ENCODE data around the gene SH2D2A. TPM values are rescaled to one million over a fixed set of nuclear protein-coding genes. Genes with fewer than 3 reads are reported as not detected.

Gene SH2D2A
- polyA plus RNA-seq, 1 of the 3 experiments (the other 2 are of a cell fraction), result not detected

DNA sequence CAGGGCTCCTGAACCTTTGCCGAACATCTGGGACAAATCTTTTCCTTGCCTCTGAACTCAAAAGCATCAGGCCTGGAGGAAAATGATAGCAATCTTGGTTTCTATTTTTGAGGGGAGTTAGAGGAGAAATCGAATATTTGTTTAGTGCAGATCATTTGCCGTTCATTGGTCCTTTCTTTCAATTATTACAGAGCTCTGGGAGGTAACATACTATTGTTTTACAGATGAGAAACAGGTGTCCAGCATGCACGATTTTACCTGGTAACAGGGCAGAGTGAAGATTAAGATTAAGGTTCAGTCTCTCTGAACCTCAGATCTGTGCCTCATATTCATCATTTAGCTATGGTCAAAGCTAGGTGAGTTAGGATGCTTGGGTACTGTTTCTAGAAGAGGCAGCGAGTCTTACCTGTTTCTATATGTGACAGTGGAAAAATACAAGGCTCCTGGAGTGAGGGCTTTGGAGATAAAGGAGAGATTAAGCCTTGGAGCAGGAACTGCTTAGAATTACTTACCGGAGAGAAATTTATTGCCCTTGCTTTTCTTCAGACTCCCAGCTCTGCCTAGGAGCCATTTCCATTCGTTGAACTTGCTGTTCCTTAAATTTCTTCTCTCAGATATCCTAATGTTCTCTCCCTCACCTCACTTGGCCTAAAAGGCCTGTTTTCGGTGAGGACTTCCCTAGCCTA is 47.9 kb downstream of the SH2D2A start:
- Histone ChIP-seq H3K4me1 (ENCODE audit: control insufficient read depth in 1 of 2, insufficient read depth in 2 of 2, low read depth in 1 of 2, low read length in 1 of 2) (peaks cover 29 to 35% of the 10 kb centered on the region in 2 experiments; a peak in 3 of 4 replicates), H4K20me1 (ENCODE audit: insufficient read depth) (peaks cover 27% of the 10 kb centered on the region), H3K27ac (ENCODE audit: low read depth in 2 of 2, low read length in 1 of 2) (peak overlapping the region; percentile 77 to 90; a peak in 3 of 4 replicates), H3K4me2 (peak overlapping the region; percentile 89), H3K9me3 (no peaks in the 10 kb centered on the region), H3K79me2 (ENCODE audit: insufficient read depth) (peaks cover 76% of the 10 kb centered on the region), H3K9me2 (no peaks in the 10 kb centered on the region), H3K9ac (peak overlapping the region; percentile 95), H3F3A (replicated peaks; ENCODE audit: insufficient read depth) (no peaks in the 10 kb centered on the region), H2AFZ (ENCODE audit: low read depth) (no peak overlapping the region), H3K4me3 (ENCODE audit: low read depth in 2 of 2, low read length in 1 of 2) (peak overlapping the region; percentile 72 to 86), H3K36me3 (replicated peaks in 1 of 2; ENCODE audit: control insufficient read depth in 1 of 2, insufficient read depth in 2 of 2, low read length in 1 of 2) (peaks cover 19 to 22% of the 10 kb centered on the region in 2 experiments), H3K27me3 (ENCODE audit: insufficient read depth) (no peaks in the 10 kb centered on the region)
- DNase-seq, result no peak
- ChIA-PET CTCF (interaction anchor here (0.6 to 9.5 kb wide), 15 partner anchors 28 to 383 kb away, joined by 3 to 64 read pairs (median 6); partner anchors contain the start of genes INSRR, ISG20L2, METTL25B and NES), POLR2A (interaction anchor here (1.5 to 3.9 kb wide), 3 partner anchors 17 to 79 kb away, joined by 4 to 26 read pairs (median 6); partner anchors contain the start of genes HDGF and MRPL24)
- TF ChIP-seq EP300 (IDR thresholded peaks at IDR 0.05; ENCODE audit: borderline replicate concordance in 1 of 2, low read depth in 1 of 2, low read length in 1 of 2), result no peak
- TF ChIP-seq GABPA (IDR thresholded peaks at IDR 0.05; ENCODE audit: low read depth), result 0 out of 2 replicates have a peak, but pooled peaks have one; percentile 19
- 27% methylated on average over 8 of the region's 8 CpGs for WGBS (ENCODE audit: low lambda C conversion rate)

DNA sequence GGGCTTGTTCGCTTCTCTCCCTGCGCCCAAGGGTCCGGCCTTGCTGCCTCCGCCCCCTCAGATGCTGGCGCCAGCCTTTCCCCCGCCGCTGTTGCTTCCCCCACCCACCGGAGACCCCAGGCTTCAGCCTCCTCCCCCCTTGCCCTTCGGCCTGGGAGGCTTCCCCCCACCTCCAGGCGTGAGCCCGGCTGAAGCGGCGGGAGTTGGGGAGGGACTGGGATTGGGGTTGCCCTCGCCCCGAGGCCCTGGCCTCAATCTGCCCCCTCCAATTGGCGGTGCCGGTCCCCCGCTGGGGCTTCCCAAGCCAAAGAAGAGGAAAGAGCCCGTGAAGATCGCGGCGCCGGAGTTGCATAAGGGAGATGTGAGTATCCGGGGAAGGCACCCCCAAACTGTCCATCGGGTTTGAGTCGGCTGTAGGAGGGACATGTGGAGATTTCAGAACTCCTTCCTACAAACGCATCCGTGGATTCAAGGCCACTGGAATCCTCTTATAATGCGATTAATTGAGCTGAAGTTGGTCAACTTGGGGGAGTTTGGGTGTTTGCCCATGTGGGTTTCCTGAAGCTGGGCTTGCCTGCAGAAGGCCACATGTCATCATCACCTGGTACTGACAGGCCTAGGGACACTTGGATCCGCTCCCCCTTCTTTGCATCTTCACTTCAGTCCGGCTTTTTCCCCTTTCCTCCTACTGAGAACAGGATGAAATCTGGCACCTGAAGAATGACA is 48.6 kb downstream of the SH2D2A start:
- Histone ChIP-seq H3K9me3 (no peaks in the 10 kb centered on the region), H3K4me1 (ENCODE audit: control insufficient read depth in 1 of 2, insufficient read depth in 2 of 2, low read depth in 1 of 2, low read length in 1 of 2) (peaks cover 28 to 30% of the 10 kb centered on the region in 2 experiments; a peak in 3 of 4 replicates), H3K9me2 (no peaks in the 10 kb centered on the region), H4K20me1 (ENCODE audit: insufficient read depth) (peaks cover 21% of the 10 kb centered on the region), H3F3A (replicated peaks; ENCODE audit: insufficient read depth) (no peaks in the 10 kb centered on the region), H3K4me2 (peak overlapping the region; percentile 89), H3K4me3 (ENCODE audit: low read depth in 2 of 2, low read length in 1 of 2) (peak overlapping the region; percentile 72 to 86), H3K27ac (ENCODE audit: low read depth in 2 of 2, low read length in 1 of 2) (peak overlapping the region; percentile 77 to 90), H2AFZ (ENCODE audit: low read depth) (no peak overlapping the region), H3K9ac (peak overlapping the region; percentile 95), H3K36me3 (replicated peaks in 1 of 2; ENCODE audit: control insufficient read depth in 1 of 2, insufficient read depth in 2 of 2, low read length in 1 of 2) (peaks cover 18 to 19% of the 10 kb centered on the region in 2 experiments), H3K79me2 (ENCODE audit: insufficient read depth) (peaks cover 69% of the 10 kb centered on the region), H3K27me3 (ENCODE audit: insufficient read depth) (no peaks in the 10 kb centered on the region)
- DNase-seq, result peak; percentile 63
- ChIA-PET POLR2A (interaction anchor here (1.0 to 3.9 kb wide), 5 partner anchors 16 to 79 kb away, joined by 3 to 27 read pairs (median 6); partner anchors contain the start of genes HDGF and MRPL24), CTCF (interaction anchor here (1.0 to 9.5 kb wide), 13 partner anchors 21 to 383 kb away, joined by 3 to 64 read pairs (median 4); partner anchors contain the start of genes INSRR, ISG20L2, METTL25B and NTRK1)
- 3% methylated on average over 14 of the region's 31 CpGs for WGBS (ENCODE audit: low lambda C conversion rate)
- TF ChIP-seq, protein P1, sequence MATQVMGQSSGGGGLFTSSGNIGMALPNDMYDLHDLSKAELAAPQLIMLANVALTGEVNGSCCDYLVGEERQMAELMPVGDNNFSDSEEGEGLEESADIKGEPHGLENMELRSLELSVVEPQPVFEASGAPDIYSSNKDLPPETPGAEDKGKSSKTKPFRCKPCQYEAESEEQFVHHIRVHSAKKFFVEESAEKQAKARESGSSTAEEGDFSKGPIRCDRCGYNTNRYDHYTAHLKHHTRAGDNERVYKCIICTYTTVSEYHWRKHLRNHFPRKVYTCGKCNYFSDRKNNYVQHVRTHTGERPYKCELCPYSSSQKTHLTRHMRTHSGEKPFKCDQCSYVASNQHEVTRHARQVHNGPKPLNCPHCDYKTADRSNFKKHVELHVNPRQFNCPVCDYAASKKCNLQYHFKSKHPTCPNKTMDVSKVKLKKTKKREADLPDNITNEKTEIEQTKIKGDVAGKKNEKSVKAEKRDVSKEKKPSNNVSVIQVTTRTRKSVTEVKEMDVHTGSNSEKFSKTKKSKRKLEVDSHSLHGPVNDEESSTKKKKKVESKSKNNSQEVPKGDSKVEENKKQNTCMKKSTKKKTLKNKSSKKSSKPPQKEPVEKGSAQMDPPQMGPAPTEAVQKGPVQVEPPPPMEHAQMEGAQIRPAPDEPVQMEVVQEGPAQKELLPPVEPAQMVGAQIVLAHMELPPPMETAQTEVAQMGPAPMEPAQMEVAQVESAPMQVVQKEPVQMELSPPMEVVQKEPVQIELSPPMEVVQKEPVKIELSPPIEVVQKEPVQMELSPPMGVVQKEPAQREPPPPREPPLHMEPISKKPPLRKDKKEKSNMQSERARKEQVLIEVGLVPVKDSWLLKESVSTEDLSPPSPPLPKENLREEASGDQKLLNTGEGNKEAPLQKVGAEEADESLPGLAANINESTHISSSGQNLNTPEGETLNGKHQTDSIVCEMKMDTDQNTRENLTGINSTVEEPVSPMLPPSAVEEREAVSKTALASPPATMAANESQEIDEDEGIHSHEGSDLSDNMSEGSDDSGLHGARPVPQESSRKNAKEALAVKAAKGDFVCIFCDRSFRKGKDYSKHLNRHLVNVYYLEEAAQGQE (IDR thresholded peaks at IDR 0.05; ENCODE audit: low read depth, low read length), result no peak
- TF ChIP-seq, protein P2, sequence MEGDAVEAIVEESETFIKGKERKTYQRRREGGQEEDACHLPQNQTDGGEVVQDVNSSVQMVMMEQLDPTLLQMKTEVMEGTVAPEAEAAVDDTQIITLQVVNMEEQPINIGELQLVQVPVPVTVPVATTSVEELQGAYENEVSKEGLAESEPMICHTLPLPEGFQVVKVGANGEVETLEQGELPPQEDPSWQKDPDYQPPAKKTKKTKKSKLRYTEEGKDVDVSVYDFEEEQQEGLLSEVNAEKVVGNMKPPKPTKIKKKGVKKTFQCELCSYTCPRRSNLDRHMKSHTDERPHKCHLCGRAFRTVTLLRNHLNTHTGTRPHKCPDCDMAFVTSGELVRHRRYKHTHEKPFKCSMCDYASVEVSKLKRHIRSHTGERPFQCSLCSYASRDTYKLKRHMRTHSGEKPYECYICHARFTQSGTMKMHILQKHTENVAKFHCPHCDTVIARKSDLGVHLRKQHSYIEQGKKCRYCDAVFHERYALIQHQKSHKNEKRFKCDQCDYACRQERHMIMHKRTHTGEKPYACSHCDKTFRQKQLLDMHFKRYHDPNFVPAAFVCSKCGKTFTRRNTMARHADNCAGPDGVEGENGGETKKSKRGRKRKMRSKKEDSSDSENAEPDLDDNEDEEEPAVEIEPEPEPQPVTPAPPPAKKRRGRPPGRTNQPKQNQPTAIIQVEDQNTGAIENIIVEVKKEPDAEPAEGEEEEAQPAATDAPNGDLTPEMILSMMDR (IDR thresholded peaks at IDR 0.05), result no peak
- TF ChIP-seq NFIC (IDR thresholded peaks at IDR 0.05; ENCODE audit: borderline replicate concordance) (no peak), JUND (IDR thresholded peaks at IDR 0.05) (no peak), RCOR1 (IDR thresholded peaks at IDR 0.05; ENCODE audit: low read length) (no peak), MEF2A (IDR thresholded peaks at IDR 0.05; ENCODE audit: borderline replicate concordance, low read depth) (no peak), SIN3A (IDR thresholded peaks at IDR 0.05; ENCODE audit: borderline replicate concordance, low read depth, low read length) (peak; percentile 57; the same call in 1 of the 2 replicates), MXI1 (IDR thresholded peaks at IDR 0.05; ENCODE audit: low read depth, low read length) (peak; percentile 87)
